HG02884 (cell line): ENCODE data around the gene AFMID.
A peak's percentile ranks its signal among the peaks of the same experiment; 100 is the strongest.

Source experiments
- ATAC-seq: cut with Tn5 transposase; IDR thresholded peaks from one replicate; pipeline ENCODE4 v1.9.1; 2021; ENCODE audit warnings: mild to moderate bottlenecking, moderate library complexity; ENCODE audit not compliant: unreplicated experiment

AFMID gene

GRCh38 chr17:78179372-78179771 lies 7.8 kb upstream of the AFMID start:
- no peak for ATAC-seq

- no peak for ATAC-seq
Measured at GRCh38 chr17:78180083-78180482, 7.1 kb upstream of the AFMID start.

GRCh38 chr17:78180508-78180907 lies 6.7 kb upstream of the AFMID start:
- no peak for ATAC-seq

GRCh38 chr17:78182504-78182903 lies 4.7 kb upstream of the AFMID start:
- no peak for ATAC-seq

GRCh38 chr17:78183916-78184315 lies 3.2 kb upstream of the AFMID start:
- ATAC-seq = no peak

GRCh38 chr17:78184351-78184750 lies 2.8 kb upstream of the AFMID start:
- ATAC-seq = no peak

- ATAC-seq = no peak
Measured at GRCh38 chr17:78184868-78185267, 2.3 kb upstream of the AFMID start.

GRCh38 chr17:78185981-78186691 lies 1.0 kb upstream of the AFMID start:
- ATAC-seq = no peak

GRCh38 chr17:78196716-78197115 lies 9.6 kb downstream of the AFMID start:
- ATAC-seq = no peak

GRCh38 chr17:78197147-78197832 lies 10.1 kb downstream of the AFMID start:
- no peak for ATAC-seq

- ATAC-seq = no peak
Measured at GRCh38 chr17:78200451-78200850, 13.3 kb downstream of the AFMID start.

- no peak for ATAC-seq
Measured at GRCh38 chr17:78202666-78203065, 15.5 kb downstream of the AFMID start.

- ATAC-seq = no peak
Measured at GRCh38 chr17:78204387-78205123, 17.4 kb downstream of the AFMID start.

GRCh38 chr17:78205124-78205775 lies 18.1 kb downstream of the AFMID start:
- no peak for ATAC-seq

GRCh38 chr17:78206298-78206697 lies 19.1 kb downstream of the AFMID start:
- ATAC-seq = no peak

GRCh38 chr17:78208486-78208885 lies 21.3 kb downstream of the AFMID start:
- ATAC-seq = no peak

GRCh38 chr17:78210111-78210510 lies 22.9 kb downstream of the AFMID start:
- no peak for ATAC-seq

- no peak for ATAC-seq
Measured at GRCh38 chr17:78211032-78211431, 23.9 kb downstream of the AFMID start.

GRCh38 chr17:78214016-78214705 lies 27.0 kb downstream of the AFMID start, which contains the start of gene BIRC5:
TSS of gene BIRC5 (plus strand) at chr17:78214253. CDS start at chr17:78214317, 64 bp downstream.
- ATAC-seq = peak; percentile 80

- ATAC-seq = no peak
Measured at GRCh38 chr17:78214706-78215061, 27.5 kb downstream of the AFMID start.
